Gastroesophageal sphincter (tissue), 4 donors: Measurements from ENCODE around the gene LSR. TPM values are rescaled to one million over a fixed set of nuclear protein-coding genes. Genes with fewer than 3 reads are reported as not detected.

ENCODE experiments used
- ATAC-seq: fragments of 150-250 bp; one replicate; pipeline ENCODE4 v1.9.1; 2016; ENCODE audit warnings: mild to moderate bottlenecking, moderate library complexity
- H3K27ac ChIP-seq, 4 donors: fragments of 200-600 bp; sonication (generic) in 3 of 4; 1 replicate in 3 of 4; 2 replicates in 1 of 4; pipeline ENCODE4 v1.5.1; 2016 to 2019
- H3K27me3 ChIP-seq: fragments of 200-600 bp; sonication (generic); one replicate; pipeline ENCODE4 v1.5.1; 2019
- H3K36me3 ChIP-seq, 2 donors: fragments of 200-600 bp; sonication (generic); one replicate each; pipeline ENCODE4 v1.5.1; 2019; ENCODE audit warnings: control low read depth in 1 of 2
- H3K4me1 ChIP-seq, 3 donors: fragments of 200-600 bp; sonication (generic); 1 replicate in 2 of 3; 2 replicates in 1 of 3; pipeline ENCODE4 v1.5.1; 2016 to 2019; ENCODE audit warnings: control low read depth in 2 of 3
- H3K4me3 ChIP-seq, 2 donors: fragments of 200-600 bp; sonication (generic); one replicate each; pipeline ENCODE4 v1.5.1; 2019; ENCODE audit warnings: mild to moderate bottlenecking in 1 of 2, moderate library complexity in 1 of 2
- H3K9me3 ChIP-seq, 3 donors: fragments of 200-600 bp; sonication (generic); one replicate each; pipeline ENCODE4 v1.5.1; 2017 to 2019; ENCODE audit warnings: control low read depth in 2 of 3
- EP300 ChIP-seq: sonication (generic); formaldehyde crosslinking; IDR thresholded peaks from one replicate; pipeline ENCODE4 v1.6.1; 2017; ENCODE audit warnings: antibody characterized with exemption, mild to moderate bottlenecking
- POLR2A ChIP-seq, 2 donors: fragments of 450-650 bp; IDR thresholded peaks; one replicate each; pipeline ENCODE4 v1.6.1; 2017; ENCODE audit warnings: antibody characterized with exemption in 2 of 2, mild to moderate bottlenecking in 2 of 2, moderate library complexity in 1 of 2
- POLR2AphosphoS5 ChIP-seq: sonication (generic); formaldehyde crosslinking; IDR thresholded peaks from one replicate; pipeline ENCODE4 v1.6.1; 2017; ENCODE audit warnings: antibody characterized with exemption
- WGBS, 2 donors: methylation state at CpG; one replicate each; pipeline ENCODE4 v1.1.5; 2018; ENCODE audit warnings: low coverage in 1 of 2; 5-methylcytosine and 5-hydroxymethylcytosine counted together
- total RNA-seq, 4 donors: library from RNA; depleted of rRNA; stranded (reverse); fragments of >200 nt; gene quantifications; one replicate each; pipeline ENCODE4 v1.1.0, GENCODE V29; 2016
- TF ChIP-seq, protein P1 (sequence below), 4 experiments: fragments of 200-600 bp in 2 of 4; fragments of 450-650 bp in 2 of 4; sonication (generic) in 1 of 4; IDR thresholded peaks; one replicate each; pipeline ENCODE4 v1.5.1; 2017 to 2019; ENCODE audit warnings: antibody characterized with exemption in 4 of 4, mild to moderate bottlenecking in 2 of 4, moderate library complexity in 2 of 4

Gene LSR
- total RNA-seq, 4 donors from 2014 or later, result 3.3 to 6.6 (median 5.2) TPM

DNA sequence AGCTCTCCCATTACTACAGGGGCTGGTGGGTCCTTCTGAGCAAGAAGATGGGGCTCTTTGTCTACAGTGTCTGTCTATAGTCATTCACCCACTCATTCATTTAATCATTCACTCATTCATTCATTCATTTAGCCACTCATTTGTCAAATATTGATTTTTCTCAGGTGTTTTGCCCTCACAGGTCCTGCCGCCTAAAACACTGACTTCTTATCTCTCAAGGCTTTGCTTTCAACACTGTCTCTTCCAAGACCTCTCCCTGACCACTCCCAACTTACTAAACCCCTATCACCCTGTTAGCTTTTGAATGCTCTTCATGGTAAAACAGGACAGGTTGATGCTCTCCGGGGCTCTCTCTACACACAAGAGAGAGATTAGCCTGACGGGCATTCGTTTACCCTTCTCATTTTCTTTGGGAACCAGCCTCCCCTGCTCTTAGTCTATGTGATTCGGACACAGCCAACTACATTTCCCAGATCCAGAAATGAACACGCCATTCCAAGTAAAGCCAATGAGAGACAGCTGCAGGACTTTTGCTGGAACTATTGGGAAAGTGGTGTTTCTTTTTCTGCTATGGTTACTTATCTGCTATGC lies 43.0 kb upstream of the LSR start:
- no peaks in the 10 kb centered on the region for H3K9me3 ChIP-seq
- peaks cover 12% of the 10 kb centered on the region for H3K27me3 ChIP-seq
- no peak overlapping the region for H3K4me3 ChIP-seq
- H3K36me3 ChIP-seq, result no peaks in the 10 kb centered on the region
- H3K4me1 ChIP-seq, result no peaks in the 10 kb centered on the region
- no peak for TF ChIP-seq POLR2AphosphoS5
- TF ChIP-seq, protein P1, sequence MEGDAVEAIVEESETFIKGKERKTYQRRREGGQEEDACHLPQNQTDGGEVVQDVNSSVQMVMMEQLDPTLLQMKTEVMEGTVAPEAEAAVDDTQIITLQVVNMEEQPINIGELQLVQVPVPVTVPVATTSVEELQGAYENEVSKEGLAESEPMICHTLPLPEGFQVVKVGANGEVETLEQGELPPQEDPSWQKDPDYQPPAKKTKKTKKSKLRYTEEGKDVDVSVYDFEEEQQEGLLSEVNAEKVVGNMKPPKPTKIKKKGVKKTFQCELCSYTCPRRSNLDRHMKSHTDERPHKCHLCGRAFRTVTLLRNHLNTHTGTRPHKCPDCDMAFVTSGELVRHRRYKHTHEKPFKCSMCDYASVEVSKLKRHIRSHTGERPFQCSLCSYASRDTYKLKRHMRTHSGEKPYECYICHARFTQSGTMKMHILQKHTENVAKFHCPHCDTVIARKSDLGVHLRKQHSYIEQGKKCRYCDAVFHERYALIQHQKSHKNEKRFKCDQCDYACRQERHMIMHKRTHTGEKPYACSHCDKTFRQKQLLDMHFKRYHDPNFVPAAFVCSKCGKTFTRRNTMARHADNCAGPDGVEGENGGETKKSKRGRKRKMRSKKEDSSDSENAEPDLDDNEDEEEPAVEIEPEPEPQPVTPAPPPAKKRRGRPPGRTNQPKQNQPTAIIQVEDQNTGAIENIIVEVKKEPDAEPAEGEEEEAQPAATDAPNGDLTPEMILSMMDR (IDR thresholded peaks at IDR 0.05), result no peak
- TF ChIP-seq EP300, result no peak
- no peak for TF ChIP-seq POLR2A (IDR thresholded peaks at IDR 0.05)
- no peak for ATAC-seq
- no peak overlapping the region for H3K27ac ChIP-seq
- 71 to 74% methylated on average over 4 to 6 of the region's 6 CpGs for WGBS, 2 donors

DNA sequence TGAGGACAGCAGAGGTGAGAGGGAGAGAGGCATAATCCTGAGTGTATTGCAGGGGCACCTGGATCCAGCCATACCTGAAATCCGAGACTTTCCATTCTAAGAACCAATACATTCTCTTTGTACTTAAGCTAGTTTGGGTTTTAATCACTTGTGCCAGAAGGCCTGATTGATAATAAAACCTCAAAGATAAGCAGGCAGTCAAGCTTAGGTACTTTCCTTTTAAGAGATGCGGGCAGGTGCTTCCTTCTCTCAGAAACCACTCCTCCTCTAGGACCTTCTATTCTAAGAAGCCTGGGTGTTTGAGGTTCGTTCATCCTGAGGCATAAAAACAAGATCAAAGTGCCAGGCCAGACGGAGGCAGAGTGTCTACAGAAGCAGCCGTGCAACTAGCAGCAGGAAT lies 42.4 kb upstream of the LSR start:
- Histone ChIP-seq H3K27ac (no peak overlapping the region), H3K4me1 (no peaks in the 10 kb centered on the region), H3K9me3 (no peaks in the 10 kb centered on the region), H3K36me3 (no peaks in the 10 kb centered on the region), H3K4me3 (no peak overlapping the region), H3K27me3 (peaks cover 12% of the 10 kb centered on the region)
- TF ChIP-seq, protein P1 (IDR thresholded peaks at IDR 0.05), result no peak
- WGBS, 2 donors, result 45 to 71% methylated on average over 2 to 5 of the region's 5 CpGs
- no peak for ATAC-seq

DNA sequence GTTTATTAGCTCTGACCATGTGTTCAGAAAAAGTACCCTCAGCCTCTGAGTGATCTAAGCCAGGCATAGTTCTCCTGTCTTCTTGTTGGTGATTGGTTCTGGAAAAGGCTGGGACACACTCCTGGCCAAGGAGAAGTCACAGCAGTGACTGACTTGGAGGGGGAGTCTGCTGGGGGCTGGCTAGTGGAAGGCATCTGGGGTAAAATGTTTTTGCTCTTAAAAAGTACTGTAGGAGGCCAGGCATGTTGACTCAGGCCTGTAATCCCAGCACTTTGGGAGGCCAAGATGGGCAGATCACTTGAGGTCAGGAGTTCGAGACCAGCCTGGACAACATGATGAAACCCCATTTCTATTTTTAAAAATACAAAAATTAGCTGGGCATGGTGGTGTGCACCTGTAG lies 41.9 kb upstream of the LSR start:
- no peaks in the 10 kb centered on the region for H3K36me3 ChIP-seq
- TF ChIP-seq EP300 (no peak), POLR2AphosphoS5 (no peak)
- H3K4me1 ChIP-seq, result no peaks in the 10 kb centered on the region
- ATAC-seq, result no peak
- H3K27ac ChIP-seq, result no peak overlapping the region
- peaks cover 12% of the 10 kb centered on the region for H3K27me3 ChIP-seq
- no peaks in the 10 kb centered on the region for H3K9me3 ChIP-seq
- 83 to 100% methylated on average over 1 of the region's 1 CpG for WGBS, 2 donors
- no peak overlapping the region for H3K4me3 ChIP-seq

DNA sequence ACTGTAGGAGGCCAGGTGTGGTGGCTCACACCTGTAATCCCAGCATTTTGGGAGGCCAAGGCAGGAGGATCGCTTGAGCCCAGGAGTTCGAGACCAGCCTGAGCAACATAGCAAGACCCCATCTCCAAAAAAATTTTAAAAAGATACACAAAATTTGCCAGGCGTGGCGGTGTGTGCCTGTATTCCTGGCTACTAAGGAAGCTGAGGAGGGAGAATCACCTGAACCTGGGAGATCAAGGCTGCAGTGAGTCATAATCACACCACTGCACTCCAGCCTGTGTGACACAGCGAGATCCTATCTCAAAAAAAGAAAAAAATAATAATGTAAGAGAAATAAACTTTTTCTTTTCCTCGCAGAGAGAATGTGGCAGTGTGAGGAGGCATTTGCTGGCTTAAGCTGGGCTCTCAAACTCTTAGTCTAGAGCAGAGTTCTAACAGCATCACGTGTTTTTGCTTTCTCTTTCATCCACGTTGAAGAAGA lies 41.4 kb upstream of the LSR start:
- H3K9me3 ChIP-seq, result no peaks in the 10 kb centered on the region
- no peak overlapping the region for H3K27ac ChIP-seq
- H3K4me1 ChIP-seq, result no peaks in the 10 kb centered on the region
- WGBS, 2 donors, result 65 to 84% methylated on average over 6 to 8 of the region's 8 CpGs
- peaks cover 12% of the 10 kb centered on the region for H3K27me3 ChIP-seq
- TF ChIP-seq EP300, result no peak
- TF ChIP-seq POLR2A (IDR thresholded peaks at IDR 0.05), result no peak
- TF ChIP-seq, protein P1 (IDR thresholded peaks at IDR 0.05), result no peak
- TF ChIP-seq POLR2AphosphoS5, result no peak
- H3K36me3 ChIP-seq, result no peaks in the 10 kb centered on the region
- no peak overlapping the region for H3K4me3 ChIP-seq
- ATAC-seq, result no peak

DNA sequence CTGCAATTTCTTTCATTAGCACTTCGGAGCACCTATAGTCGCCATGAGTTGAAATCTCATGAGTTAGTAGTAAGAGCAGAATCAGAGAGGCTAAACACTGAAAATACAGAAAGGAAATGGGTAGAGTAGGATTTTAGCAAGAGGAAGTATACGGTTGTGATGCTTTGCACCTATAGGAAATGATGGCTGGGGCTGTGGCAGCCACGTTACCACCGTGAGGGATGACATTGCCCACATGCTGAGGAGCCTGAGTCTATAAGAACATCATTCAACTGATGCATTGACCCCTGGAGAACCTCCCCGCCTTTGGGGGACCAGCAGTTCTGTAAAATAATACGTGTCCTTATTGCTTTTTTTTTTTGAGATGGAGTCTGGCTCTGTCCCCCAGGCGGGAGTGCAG lies 40.7 kb upstream of the LSR start:
- H3K4me3 ChIP-seq, result no peak overlapping the region
- peaks cover 12% of the 10 kb centered on the region for H3K27me3 ChIP-seq
- H3K27ac ChIP-seq, result no peak overlapping the region
- ATAC-seq, result no peak
- H3K4me1 ChIP-seq, result peaks cover 0 to 3% (median 0%) of the 10 kb centered on the region in 3 donors
- H3K9me3 ChIP-seq, result no peaks in the 10 kb centered on the region
- H3K36me3 ChIP-seq, result no peaks in the 10 kb centered on the region
- WGBS, 2 donors, result 85 to 100% methylated on average over 3 to 6 of the region's 8 CpGs
- TF ChIP-seq EP300 (no peak), POLR2A (IDR thresholded peaks at IDR 0.05) (no peak), POLR2AphosphoS5 (no peak)
- TF ChIP-seq, protein P1 (IDR thresholded peaks at IDR 0.05), result no peak
